Duodenal mucosa (tissue), 2 donors: ENCODE data around the gene DAND5.

Experiments used
- H3K27ac ChIP-seq: one replicate; pipeline ENCODE4 v1.7.0; 2013; ENCODE audit warnings: low read depth, low read length
- H3K27me3 ChIP-seq, 2 donors: one replicate each; pipeline ENCODE4 v1.7.0; 2013; ENCODE audit warnings: low read length in 2 of 2, control low read depth in 1 of 2; ENCODE audit not compliant: insufficient read depth in 2 of 2, control insufficient read depth in 1 of 2
- H3K36me3 ChIP-seq, 2 donors: one replicate each; pipeline ENCODE4 v1.7.0; 2013; ENCODE audit warnings: low read length in 2 of 2, control low read depth in 1 of 2; ENCODE audit not compliant: insufficient read depth in 2 of 2, control insufficient read depth in 1 of 2
- H3K4me1 ChIP-seq, 2 donors: one replicate each; pipeline ENCODE4 v1.7.0; 2013; ENCODE audit warnings: low read length in 2 of 2, control low read depth in 1 of 2; ENCODE audit not compliant: insufficient read depth in 2 of 2, control insufficient read depth in 1 of 2
- H3K4me3 ChIP-seq, 2 donors: one replicate each; pipeline ENCODE4 v1.7.0; 2013; ENCODE audit warnings: low read length in 2 of 2, low read depth in 1 of 2
- H3K9ac ChIP-seq, 2 donors: one replicate each; pipeline ENCODE4 v1.7.0; 2013; ENCODE audit warnings: low read length in 2 of 2, low read depth in 1 of 2
- H3K9me3 ChIP-seq, 2 donors: one replicate each; pipeline ENCODE4 v1.7.0; 2013; ENCODE audit warnings: low read length in 2 of 2, control low read depth in 1 of 2; ENCODE audit not compliant: control insufficient read depth in 1 of 2

Gene DAND5

GRCh38 chr19:13015361-13016223 lies 46.2 kb downstream of the DAND5 start:
- H3K4me3 ChIP-seq, result no peak overlapping the region
- H3K9ac ChIP-seq, result no peak overlapping the region
- H3K27me3 ChIP-seq, result peaks cover 0 to 14% of the 10 kb centered on the region in 2 donors
- peak overlapping the region; percentile 1 for H3K27ac ChIP-seq
- no peaks in the 10 kb centered on the region for H3K9me3 ChIP-seq
- peaks cover 26 to 42% of the 10 kb centered on the region in 2 donors for H3K4me1 ChIP-seq
- no peaks in the 10 kb centered on the region for H3K36me3 ChIP-seq

- peaks cover 0 to 14% of the 10 kb centered on the region in 2 donors for H3K27me3 ChIP-seq
- H3K27ac ChIP-seq, result no peak overlapping the region
- no peak overlapping the region for H3K9ac ChIP-seq
- H3K36me3 ChIP-seq, result no peaks in the 10 kb centered on the region
- peaks cover 29 to 44% of the 10 kb centered on the region in 2 donors for H3K4me1 ChIP-seq
- H3K4me3 ChIP-seq, result no peak overlapping the region
- H3K9me3 ChIP-seq, result no peaks in the 10 kb centered on the region
Measured at GRCh38 chr19:13016245-13016627, 46.9 kb downstream of the DAND5 start.

GRCh38 chr19:13016628-13017305 lies 47.4 kb downstream of the DAND5 start:
- Histone ChIP-seq H3K4me1 (peaks cover 35 to 50% of the 10 kb centered on the region in 2 donors), H3K27me3 (peaks cover 0 to 11% of the 10 kb centered on the region in 2 donors)

GRCh38 chr19:13017306-13018034 lies 48.1 kb downstream of the DAND5 start:
- Histone ChIP-seq H3K9ac (peak overlapping the region in 1 of 2 donors; percentile 11), H3K36me3 (no peaks in the 10 kb centered on the region), H3K27me3 (peaks cover 0 to 9% of the 10 kb centered on the region in 2 donors), H3K9me3 (no peaks in the 10 kb centered on the region), H3K27ac (no peak overlapping the region), H3K4me1 (peaks cover 39 to 56% of the 10 kb centered on the region in 2 donors), H3K4me3 (no peak overlapping the region)

More at GRCh38 chr19:13016628-13017305, 47.4 kb downstream of the DAND5 start:
- Histone ChIP-seq H3K36me3 (no peaks in the 10 kb centered on the region), H3K4me3 (no peak overlapping the region), H3K9me3 (no peaks in the 10 kb centered on the region), H3K27ac (no peak overlapping the region), H3K9ac (peak overlapping the region in 1 of 2 donors; percentile 11)

GRCh38 chr19:13018035-13018914 lies 48.9 kb downstream of the DAND5 start:
- Histone ChIP-seq H3K9ac (peak overlapping the region in 1 of 2 donors; percentile 15), H3K9me3 (no peaks in the 10 kb centered on the region), H3K27ac (peak overlapping the region; percentile 58), H3K27me3 (peaks cover 0 to 5% of the 10 kb centered on the region in 2 donors), H3K4me1 (peaks cover 31 to 52% of the 10 kb centered on the region in 2 donors), H3K4me3 (no peak overlapping the region), H3K36me3 (no peaks in the 10 kb centered on the region)

GRCh38 chr19:13019332-13019731 lies 50.0 kb downstream of the DAND5 start:
- no peak overlapping the region for H3K9ac ChIP-seq
- no peak overlapping the region for H3K4me3 ChIP-seq
- no peaks in the 10 kb centered on the region for H3K36me3 ChIP-seq
- peaks cover 0 to 5% of the 10 kb centered on the region in 2 donors for H3K27me3 ChIP-seq
- no peak overlapping the region for H3K27ac ChIP-seq
- H3K4me1 ChIP-seq, result peaks cover 33 to 51% of the 10 kb centered on the region in 2 donors
- H3K9me3 ChIP-seq, result no peaks in the 10 kb centered on the region

GRCh38 chr19:13020002-13020414 lies 50.6 kb downstream of the DAND5 start:
- H3K4me1 ChIP-seq, result peaks cover 40 to 52% of the 10 kb centered on the region in 2 donors
- H3K9ac ChIP-seq, result no peak overlapping the region
- no peaks in the 10 kb centered on the region for H3K27me3 ChIP-seq

GRCh38 chr19:13022111-13022858 lies 52.9 kb downstream of the DAND5 start:
- Histone ChIP-seq H3K27me3 (no peaks in the 10 kb centered on the region), H3K27ac (peak overlapping the region; percentile 76), H3K36me3 (no peaks in the 10 kb centered on the region), H3K4me3 (peak overlapping the region; percentile 63 to 72), H3K4me1 (peaks cover 57 to 63% of the 10 kb centered on the region in 2 donors), H3K9me3 (no peaks in the 10 kb centered on the region), H3K9ac (peak overlapping the region; percentile 60)

More at GRCh38 chr19:13020002-13020414, 50.6 kb downstream of the DAND5 start:
- Histone ChIP-seq H3K27ac (no peak overlapping the region), H3K9me3 (no peaks in the 10 kb centered on the region), H3K36me3 (no peaks in the 10 kb centered on the region), H3K4me3 (no peak overlapping the region)
